OCI-LY7 (cell line): Measurements from ENCODE around the gene GNA12.

Experiments
- EZH2phosphoT487 ChIP-seq: fragments of 200-600 bp; sonication (generic); IDR thresholded peaks from 2 replicates; pipeline ENCODE4 v1.6.1; 2018; ENCODE audit warnings: low read depth, borderline replicate concordance, mild to moderate bottlenecking, mixed run types, antibody characterized with exemption, low read length, moderate library complexity, mixed read lengths
- TF ChIP-seq, protein P1 (sequence below): fragments of 200-600 bp; sonication (generic); conservative IDR thresholded peaks from 2 replicates; pipeline ENCODE4 v1.5.1; 2014; ENCODE audit warnings: mild to moderate bottlenecking, antibody characterized with exemption, low read length, moderate library complexity, mixed read lengths

- TF ChIP-seq, protein P1, sequence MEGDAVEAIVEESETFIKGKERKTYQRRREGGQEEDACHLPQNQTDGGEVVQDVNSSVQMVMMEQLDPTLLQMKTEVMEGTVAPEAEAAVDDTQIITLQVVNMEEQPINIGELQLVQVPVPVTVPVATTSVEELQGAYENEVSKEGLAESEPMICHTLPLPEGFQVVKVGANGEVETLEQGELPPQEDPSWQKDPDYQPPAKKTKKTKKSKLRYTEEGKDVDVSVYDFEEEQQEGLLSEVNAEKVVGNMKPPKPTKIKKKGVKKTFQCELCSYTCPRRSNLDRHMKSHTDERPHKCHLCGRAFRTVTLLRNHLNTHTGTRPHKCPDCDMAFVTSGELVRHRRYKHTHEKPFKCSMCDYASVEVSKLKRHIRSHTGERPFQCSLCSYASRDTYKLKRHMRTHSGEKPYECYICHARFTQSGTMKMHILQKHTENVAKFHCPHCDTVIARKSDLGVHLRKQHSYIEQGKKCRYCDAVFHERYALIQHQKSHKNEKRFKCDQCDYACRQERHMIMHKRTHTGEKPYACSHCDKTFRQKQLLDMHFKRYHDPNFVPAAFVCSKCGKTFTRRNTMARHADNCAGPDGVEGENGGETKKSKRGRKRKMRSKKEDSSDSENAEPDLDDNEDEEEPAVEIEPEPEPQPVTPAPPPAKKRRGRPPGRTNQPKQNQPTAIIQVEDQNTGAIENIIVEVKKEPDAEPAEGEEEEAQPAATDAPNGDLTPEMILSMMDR: no peak
- TF ChIP-seq EZH2phosphoT487: no peak
Measured at GRCh38 chr7:2754912-2755311, 89.2 kb downstream of the GNA12 start.
